Testis (tissue), 2 donors: ENCODE measurements around the gene ALCAM.

ENCODE experiments used
- POLR2A ChIP-seq: fragments of 450-650 bp; IDR thresholded peaks from one replicate; pipeline ENCODE4 v1.6.1; 2017; ENCODE audit warnings: antibody characterized with exemption, mild to moderate bottlenecking, moderate library complexity
- TF ChIP-seq, protein P1 (sequence below), 3 experiments: fragments of 450-650 bp in 2 of 3; fragments of 200-600 bp in 1 of 3; sonication (generic) in 1 of 3; IDR thresholded peaks; one replicate each; pipeline ENCODE4 v1.5.1; 2016 to 2019; ENCODE audit warnings: antibody characterized with exemption in 3 of 3, mild to moderate bottlenecking in 2 of 3, moderate library complexity in 1 of 3

DNA sequence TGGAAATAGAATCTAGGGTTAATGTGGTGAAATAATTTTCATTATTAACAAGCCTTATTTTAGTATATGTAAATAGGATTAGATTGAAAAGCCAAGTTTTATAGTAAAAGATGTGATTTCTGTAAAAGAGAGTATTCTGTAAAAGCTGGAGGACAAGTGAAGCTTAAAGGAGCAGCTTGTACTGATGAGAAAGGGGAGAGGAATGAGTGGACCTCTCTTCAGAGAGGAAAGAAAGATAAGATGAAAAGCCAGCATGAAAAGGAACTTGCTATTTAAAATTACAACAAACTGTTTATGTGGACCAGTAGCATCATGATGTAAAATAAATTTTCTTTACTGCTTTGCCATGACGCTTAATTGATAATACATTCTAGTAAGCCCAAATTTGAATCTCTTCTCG, 18.5 kb downstream of the ALCAM start:
- TF ChIP-seq POLR2A, result no peak
- TF ChIP-seq, protein P1, sequence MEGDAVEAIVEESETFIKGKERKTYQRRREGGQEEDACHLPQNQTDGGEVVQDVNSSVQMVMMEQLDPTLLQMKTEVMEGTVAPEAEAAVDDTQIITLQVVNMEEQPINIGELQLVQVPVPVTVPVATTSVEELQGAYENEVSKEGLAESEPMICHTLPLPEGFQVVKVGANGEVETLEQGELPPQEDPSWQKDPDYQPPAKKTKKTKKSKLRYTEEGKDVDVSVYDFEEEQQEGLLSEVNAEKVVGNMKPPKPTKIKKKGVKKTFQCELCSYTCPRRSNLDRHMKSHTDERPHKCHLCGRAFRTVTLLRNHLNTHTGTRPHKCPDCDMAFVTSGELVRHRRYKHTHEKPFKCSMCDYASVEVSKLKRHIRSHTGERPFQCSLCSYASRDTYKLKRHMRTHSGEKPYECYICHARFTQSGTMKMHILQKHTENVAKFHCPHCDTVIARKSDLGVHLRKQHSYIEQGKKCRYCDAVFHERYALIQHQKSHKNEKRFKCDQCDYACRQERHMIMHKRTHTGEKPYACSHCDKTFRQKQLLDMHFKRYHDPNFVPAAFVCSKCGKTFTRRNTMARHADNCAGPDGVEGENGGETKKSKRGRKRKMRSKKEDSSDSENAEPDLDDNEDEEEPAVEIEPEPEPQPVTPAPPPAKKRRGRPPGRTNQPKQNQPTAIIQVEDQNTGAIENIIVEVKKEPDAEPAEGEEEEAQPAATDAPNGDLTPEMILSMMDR (IDR thresholded peaks at IDR 0.05), result no peak
